ENCODE data around the gene TNS3.

Gene TNS3

GRCh38 chr7:47292832-47293309 lies 289.0 kb downstream of the TNS3 start:
- no peak for DNase-seq (ENCODE audit: insufficient read length, low spot score)
- TF ChIP-seq, protein P1, sequence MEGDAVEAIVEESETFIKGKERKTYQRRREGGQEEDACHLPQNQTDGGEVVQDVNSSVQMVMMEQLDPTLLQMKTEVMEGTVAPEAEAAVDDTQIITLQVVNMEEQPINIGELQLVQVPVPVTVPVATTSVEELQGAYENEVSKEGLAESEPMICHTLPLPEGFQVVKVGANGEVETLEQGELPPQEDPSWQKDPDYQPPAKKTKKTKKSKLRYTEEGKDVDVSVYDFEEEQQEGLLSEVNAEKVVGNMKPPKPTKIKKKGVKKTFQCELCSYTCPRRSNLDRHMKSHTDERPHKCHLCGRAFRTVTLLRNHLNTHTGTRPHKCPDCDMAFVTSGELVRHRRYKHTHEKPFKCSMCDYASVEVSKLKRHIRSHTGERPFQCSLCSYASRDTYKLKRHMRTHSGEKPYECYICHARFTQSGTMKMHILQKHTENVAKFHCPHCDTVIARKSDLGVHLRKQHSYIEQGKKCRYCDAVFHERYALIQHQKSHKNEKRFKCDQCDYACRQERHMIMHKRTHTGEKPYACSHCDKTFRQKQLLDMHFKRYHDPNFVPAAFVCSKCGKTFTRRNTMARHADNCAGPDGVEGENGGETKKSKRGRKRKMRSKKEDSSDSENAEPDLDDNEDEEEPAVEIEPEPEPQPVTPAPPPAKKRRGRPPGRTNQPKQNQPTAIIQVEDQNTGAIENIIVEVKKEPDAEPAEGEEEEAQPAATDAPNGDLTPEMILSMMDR (IDR thresholded peaks at IDR 0.05; ENCODE audit: insufficient read depth, missing control alignments): no peak
- no peak for FAIRE-seq

- TF ChIP-seq, protein P1 (IDR thresholded peaks at IDR 0.05; ENCODE audit: insufficient read depth, missing control alignments): no peak
- DNase-seq (ENCODE audit: insufficient read length, low spot score) (no peak), FAIRE-seq (no peak)
These were observed 290.3 kb downstream of the TNS3 start for GRCh38 chr7:47291461-47292081.

- FAIRE-seq (no peak), DNase-seq (ENCODE audit: insufficient read length, low spot score) (no peak)
- TF ChIP-seq, protein P1 (IDR thresholded peaks at IDR 0.05; ENCODE audit: insufficient read depth, missing control alignments): no peak
These were observed 291.0 kb downstream of the TNS3 start for GRCh38 chr7:47290867-47291266.

DNA sequence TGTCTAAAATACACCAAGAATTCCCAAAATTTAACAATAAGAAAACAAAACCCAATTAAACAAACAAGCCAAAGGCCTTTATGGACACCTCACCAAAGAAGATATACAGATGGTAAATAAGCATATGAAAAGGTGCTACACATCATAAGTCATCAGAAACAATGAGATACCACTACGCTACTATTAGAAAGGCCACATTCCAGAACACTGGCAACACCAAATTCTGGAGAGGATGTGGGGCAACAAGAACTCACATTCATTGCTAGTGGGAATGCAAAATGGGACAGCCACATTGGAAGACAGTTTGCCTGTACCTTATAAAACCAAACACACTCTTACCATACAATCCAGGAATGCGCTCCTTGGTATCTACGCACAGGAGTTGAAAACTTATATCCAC lies 291.4 kb downstream of the TNS3 start:
- FAIRE-seq: no peak
- TF ChIP-seq, protein P1 (IDR thresholded peaks at IDR 0.05; ENCODE audit: insufficient read depth, missing control alignments): no peak

GRCh38 chr7:47288060-47288459 lies 293.9 kb downstream of the TNS3 start:
- FAIRE-seq (no peak), DNase-seq (ENCODE audit: insufficient read length, low spot score) (no peak)
- TF ChIP-seq, protein P1 (IDR thresholded peaks at IDR 0.05; ENCODE audit: insufficient read depth, missing control alignments): no peak

More for the DNA sequence above, 291.4 kb downstream of the TNS3 start:
- no peak for DNase-seq (ENCODE audit: insufficient read length, low spot score)

GRCh38 chr7:47285860-47286491 lies 295.9 kb downstream of the TNS3 start:
- no peak for FAIRE-seq
- TF ChIP-seq, protein P1 (IDR thresholded peaks at IDR 0.05; ENCODE audit: insufficient read depth, missing control alignments): no peak
- DNase-seq (ENCODE audit: insufficient read length, low spot score): no peak

All from D721Med (cell line).